AG09309 (cell line): ENCODE data around the gene CALN1.

Source experiments
- DNase-seq: peaks from one replicate; pipeline ENCODE4 v3.0.0-alpha.2; 2010; ENCODE audit warnings: low read depth
- H3K4me3 ChIP-seq: 2 replicates; pipeline ENCODE4 v1.5.1; 2011; ENCODE audit warnings: mild to moderate bottlenecking, low read depth, low read length, moderate library complexity; ENCODE audit not compliant: control insufficient read depth
- CTCF ChIP-seq: IDR thresholded peaks from 2 replicates; pipeline ENCODE4 v1.5.1; 2011; ENCODE audit warnings: mild to moderate bottlenecking, low read depth, low read length, inconsistent platforms; ENCODE audit not compliant: insufficient read depth, control insufficient read depth; ENCODE audit errors: missing control alignments

Gene CALN1

GRCh38 chr7:71770269-71770907, 641.8 kb downstream of the CALN1 start:
- no peak for DNase-seq
- H3K4me3 ChIP-seq: no peak overlapping the region
- no peak for TF ChIP-seq CTCF

GRCh38 chr7:71769326-71769725, 642.8 kb downstream of the CALN1 start:
- H3K4me3 ChIP-seq: no peak overlapping the region
- TF ChIP-seq CTCF: no peak
- no peak for DNase-seq

- no peak for DNase-seq
- TF ChIP-seq CTCF: no peak
- H3K4me3 ChIP-seq: no peak overlapping the region
Observed at GRCh38 chr7:71768450-71768849, 643.7 kb downstream of the CALN1 start.

- H3K4me3 ChIP-seq: no peak overlapping the region
- DNase-seq: no peak
- no peak for TF ChIP-seq CTCF
Observed at GRCh38 chr7:71766016-71766415, 646.1 kb downstream of the CALN1 start.

- H3K4me3 ChIP-seq: no peak overlapping the region
- no peak for TF ChIP-seq CTCF
- DNase-seq: no peak
Observed at GRCh38 chr7:71761336-71761735, 650.8 kb downstream of the CALN1 start.

- TF ChIP-seq CTCF: no peak
- no peak overlapping the region for H3K4me3 ChIP-seq
- DNase-seq: no peak
Observed at GRCh38 chr7:71754828-71755227, 657.3 kb downstream of the CALN1 start.
